HS-27A (cell line): ENCODE data around the gene CCDC120.

Experiments used
- DNase-seq: peaks from one replicate; pipeline ENCODE4 v3.0.0-alpha.2; 2012; ENCODE audit warnings: low read depth, missing footprints

CCDC120 gene, protein sequence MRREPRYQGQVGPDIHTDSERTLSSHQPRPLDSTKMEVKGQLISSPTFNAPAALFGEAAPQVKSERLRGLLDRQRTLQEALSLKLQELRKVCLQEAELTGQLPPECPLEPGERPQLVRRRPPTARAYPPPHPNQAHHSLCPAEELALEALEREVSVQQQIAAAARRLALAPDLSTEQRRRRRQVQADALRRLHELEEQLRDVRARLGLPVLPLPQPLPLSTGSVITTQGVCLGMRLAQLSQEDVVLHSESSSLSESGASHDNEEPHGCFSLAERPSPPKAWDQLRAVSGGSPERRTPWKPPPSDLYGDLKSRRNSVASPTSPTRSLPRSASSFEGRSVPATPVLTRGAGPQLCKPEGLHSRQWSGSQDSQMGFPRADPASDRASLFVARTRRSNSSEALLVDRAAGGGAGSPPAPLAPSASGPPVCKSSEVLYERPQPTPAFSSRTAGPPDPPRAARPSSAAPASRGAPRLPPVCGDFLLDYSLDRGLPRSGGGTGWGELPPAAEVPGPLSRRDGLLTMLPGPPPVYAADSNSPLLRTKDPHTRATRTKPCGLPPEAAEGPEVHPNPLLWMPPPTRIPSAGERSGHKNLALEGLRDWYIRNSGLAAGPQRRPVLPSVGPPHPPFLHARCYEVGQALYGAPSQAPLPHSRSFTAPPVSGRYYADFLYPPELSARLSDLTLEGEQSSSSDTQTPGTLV

DNA sequence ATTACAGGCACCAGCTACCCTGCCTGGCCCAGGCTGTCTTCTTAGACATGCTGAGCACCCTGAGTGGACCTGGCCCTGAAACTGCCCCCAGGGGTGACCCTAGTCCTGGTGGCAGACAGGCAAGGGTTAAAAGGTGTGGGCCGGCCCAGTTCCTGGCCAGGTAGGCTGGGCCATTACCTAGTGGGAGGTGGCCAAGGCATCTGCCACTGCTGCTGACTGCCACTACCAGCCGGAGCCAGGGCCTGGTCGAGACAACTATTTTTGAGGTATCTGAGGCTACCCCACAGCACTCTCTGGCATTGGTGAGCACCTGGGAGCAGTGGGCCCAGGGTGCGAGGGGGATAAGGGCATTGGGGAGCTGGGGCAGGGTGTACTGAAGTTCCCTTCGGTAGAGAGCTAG lies at the start of gene CCDC120:
Gene CCDC120 (plus strand): TSS at position 206 of the 400 bp plus-strand sequence. CDS start 3,043 bp downstream, outside the sequence.
- DNase-seq = no peak

DNA sequence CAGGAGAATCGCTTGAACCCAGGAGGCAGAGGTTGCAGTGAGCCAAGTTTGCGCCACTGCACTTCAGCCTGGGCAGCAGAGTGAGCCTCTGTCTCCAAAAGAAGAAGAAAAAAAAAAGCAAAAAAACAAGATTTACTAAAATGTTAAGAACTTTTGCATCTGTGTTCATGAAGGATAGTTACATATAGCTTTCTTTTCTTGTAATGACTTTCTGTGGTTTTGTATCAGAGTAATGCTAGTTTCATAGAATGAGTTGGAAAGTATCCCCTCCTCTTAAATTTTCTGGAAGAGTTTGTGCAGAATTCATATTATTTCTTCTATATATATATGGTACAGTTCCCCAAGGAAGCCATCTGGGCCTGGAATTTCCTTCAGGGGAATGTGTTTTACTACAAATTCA lies 39.7 kb upstream of the CCDC120 start:
- no peak for DNase-seq

DNA sequence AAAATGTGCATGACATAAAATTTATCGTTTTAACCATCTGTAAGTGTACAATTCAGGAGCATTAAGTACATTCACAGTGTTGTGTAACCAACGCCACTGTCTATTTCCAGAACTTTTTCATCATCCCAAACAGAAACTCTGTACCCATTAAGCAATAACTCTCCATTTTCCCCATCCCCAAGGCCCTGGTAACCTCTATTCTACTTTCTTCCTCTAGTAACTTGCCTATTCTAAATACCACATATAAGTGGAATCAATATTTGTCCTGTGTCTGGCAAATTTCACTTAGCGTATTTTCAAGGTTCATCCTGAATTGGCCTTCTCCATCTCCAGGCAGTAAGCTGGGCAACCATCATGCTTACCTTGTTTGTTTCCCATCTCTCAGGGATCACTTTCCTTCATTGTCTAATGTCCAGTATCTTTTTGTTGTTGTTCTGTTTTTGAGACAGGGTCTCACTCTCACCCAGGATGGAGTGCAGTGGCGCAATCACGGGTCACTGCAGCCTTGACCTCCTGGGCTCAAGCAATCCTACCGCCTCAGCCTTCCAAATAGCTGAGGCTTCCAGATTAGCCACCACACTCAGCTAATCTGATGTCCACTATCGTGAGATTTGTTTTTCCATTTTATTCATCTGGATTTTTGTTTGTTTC lies 39.1 kb upstream of the CCDC120 start:
- no peak for DNase-seq

DNA sequence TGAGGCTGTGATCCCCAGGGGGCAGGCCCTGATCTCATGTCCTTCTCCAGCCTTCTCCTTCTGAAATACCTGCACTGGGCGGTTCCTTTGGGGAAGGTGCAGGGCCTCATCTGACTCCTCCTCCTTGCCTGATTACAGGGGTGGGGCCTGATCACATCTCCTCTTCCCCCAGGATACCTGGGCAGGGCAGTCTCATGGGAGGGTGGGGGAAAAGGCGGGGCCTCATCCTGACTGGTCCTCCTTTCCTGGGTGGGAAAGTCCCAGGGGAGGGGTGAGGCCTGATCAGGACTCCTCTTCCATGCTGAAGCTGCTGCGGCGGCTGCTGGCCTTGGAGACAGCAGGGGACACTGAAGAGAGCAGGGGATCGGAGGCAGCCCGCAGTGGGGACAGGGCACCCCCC lies 28.9 kb upstream of the CCDC120 start:
- no peak for DNase-seq

DNA sequence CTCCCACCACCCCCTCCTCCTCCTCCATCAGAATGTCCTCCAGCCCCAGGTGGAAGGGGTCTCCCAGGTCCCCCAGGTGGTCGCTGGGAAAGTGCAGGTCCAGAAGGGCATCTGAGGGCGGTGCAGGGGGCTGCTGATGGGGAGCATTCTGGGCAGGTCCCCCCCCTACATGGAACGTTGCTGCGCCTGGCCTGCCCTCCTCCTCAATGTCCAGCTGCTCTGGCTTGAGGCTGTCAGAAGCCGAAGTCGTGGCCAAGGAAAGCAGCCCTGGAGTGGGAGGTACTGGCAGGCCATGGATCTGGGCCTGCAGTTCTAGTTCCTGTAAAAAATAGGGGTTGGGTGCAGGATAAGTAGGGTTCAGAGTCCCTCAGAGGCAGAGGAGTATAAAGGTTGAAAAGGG lies 28.5 kb upstream of the CCDC120 start:
- no peak for DNase-seq

DNA sequence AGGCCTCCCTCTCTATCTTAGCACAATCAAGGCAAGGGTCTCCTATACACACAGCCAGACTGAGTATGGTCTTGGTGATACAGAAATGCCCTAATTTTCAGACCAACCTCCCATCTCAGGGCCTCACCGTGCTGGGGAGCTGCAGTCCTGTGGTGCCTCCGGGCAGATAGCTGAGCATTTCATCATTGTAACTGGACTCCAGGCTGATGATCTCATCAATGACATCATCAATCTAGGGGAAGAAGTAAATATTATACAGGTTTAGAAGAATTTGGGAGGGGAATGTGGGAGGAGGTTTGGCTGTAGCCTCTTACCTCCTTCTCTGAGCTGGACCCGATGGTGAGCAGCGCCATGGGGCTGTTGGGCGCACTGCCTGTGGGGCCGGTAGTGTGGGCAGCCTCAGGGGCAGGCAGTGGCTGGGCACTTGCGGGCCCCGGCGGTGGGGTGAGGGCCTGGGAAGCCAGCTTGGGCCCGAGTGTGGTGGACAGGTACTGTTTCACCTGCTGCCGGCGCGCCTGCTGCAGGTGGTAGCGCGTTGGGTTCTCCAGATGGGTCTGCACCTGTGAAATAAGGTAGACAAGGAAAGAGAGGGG lies 20.8 kb upstream of the CCDC120 start:
- DNase-seq = no peak

DNA sequence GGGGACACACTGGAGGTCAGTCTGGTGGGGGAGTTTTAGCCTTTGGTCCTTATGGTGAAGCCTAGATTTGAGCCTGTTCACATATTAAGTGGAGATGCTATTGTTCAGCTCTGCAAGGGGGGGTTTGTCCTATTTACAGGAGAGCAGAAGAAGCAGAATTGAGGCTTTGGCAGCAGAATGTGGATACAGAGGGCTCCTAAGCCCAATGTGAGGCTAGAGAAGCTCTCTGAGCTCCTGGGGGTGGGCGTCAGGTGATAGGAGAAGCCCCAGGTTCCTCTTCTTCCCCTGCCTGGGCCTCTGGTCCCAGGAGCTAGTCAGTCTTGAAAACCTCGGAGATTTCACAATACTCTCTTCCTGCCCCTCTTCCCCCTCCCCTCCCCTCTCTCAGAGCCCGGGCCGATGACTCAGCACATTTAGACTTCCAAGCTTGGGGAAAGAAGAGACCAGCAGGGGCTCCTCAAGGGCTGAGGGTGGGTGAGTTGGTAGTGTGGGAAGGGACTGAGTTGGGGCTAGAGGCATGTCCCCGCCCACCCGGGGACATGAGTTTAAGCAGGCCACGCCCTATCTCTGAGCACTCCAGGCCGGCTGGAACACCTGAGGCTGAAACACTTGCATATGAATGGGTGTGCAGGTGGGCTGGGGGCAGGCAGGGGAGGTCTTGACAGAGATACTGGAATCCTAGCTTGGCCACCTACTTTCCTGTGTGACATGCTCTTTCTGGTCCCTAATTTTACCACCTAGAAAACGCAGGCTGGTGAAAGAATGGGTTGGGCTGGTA lies 19.0 kb upstream of the CCDC120 start:
- DNase-seq = peak; percentile 65

DNA sequence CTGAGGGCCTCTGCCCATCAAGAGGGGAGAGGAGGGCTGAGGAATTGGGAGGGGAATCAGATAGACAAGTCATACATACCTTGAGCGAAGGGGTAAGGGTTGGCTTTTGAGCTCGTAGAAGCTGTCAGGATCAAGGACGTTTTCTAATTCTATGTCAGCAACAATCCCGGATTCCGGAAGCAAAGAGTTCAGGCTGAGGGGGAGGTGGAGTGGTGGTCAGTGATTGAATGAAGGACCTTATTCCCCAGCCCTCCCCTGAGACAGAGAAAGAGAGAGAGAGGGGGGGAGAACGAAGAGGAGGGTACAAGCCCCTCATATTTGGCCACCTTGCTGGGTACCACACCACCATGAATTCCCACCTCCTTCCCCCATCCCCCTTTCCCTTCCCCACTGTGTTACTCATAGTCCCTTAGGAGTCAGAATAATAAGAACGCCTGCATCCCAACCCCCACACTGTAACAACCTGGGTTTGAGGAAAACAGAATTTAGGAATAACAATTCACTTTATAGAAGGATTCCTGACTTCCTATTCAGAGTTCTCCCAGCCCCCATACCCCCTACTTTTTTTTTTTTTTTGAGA lies 18.3 kb upstream of the CCDC120 start:
- DNase-seq = peak; percentile 7

DNA sequence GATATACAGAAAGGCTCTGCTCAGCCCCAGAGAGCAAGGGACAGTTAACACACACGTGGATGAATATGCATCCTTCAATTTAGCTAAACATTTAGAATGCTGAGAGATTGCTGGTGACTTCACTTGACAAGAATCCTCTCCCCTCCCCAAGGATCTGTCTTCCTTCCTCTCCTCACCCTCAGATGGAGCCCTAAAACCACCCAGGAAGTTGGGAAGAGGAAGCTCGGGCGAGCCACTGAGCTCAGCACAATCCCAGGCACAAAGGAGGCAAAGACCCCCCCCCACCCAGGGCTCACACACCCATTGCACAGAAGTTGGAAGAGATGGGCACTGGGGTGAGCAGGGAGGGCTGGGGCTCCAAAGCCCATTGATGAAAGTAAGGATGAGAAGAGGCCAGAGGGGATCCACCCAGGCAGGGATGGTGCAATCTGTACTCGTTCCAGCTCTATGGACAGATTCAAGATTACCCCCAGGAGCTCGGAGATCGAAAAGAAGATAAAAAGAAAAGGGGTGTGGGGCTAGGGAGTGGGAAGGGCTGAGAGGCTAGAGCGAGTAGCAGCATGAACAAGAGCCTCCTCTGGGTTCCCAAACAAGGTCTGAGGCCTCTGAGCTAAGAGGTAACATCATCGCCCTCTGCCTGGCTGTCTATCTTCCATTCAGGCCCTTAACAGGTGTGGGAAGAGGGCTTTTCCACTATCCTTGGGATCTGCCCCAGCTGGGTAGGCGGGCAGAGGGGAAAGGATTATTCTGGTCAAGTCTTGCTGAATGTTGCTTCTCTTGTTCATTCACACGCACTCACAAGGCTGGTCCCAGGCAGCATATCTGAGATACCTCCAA lies 16.8 kb upstream of the CCDC120 start:
- peak; percentile 29 for DNase-seq

DNA sequence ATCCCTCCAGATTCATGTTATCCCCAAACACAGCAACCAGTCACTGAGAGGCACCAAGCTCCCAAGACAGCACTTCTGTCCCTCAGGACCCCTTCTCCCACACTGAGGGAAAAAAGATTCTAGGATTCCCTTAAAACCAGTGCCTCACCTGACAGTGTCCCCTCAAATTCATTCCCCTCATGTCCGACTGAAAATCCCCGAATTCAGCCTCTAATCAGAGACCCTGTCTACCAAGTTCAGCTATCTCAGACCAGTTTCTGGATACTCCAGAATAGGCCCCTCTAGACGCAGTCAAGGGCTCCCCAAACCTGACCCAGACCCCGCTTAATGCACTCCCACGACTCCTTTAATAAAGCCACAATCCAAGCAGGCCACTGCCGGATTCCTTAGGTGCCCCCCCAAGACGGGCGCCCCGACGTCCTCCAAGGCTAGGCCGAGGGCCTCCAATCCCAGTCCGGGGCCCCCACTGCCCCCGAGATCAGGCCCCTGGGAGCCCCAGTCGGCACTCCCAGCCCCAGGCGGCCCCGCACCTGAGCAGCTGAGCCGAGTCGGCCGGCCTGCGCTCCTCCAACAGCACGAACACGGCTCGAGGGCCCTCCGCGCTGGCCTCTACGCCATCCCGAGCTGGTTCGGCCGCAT lies 16.1 kb upstream of the CCDC120 start:
- peak; percentile 1 for DNase-seq

DNA sequence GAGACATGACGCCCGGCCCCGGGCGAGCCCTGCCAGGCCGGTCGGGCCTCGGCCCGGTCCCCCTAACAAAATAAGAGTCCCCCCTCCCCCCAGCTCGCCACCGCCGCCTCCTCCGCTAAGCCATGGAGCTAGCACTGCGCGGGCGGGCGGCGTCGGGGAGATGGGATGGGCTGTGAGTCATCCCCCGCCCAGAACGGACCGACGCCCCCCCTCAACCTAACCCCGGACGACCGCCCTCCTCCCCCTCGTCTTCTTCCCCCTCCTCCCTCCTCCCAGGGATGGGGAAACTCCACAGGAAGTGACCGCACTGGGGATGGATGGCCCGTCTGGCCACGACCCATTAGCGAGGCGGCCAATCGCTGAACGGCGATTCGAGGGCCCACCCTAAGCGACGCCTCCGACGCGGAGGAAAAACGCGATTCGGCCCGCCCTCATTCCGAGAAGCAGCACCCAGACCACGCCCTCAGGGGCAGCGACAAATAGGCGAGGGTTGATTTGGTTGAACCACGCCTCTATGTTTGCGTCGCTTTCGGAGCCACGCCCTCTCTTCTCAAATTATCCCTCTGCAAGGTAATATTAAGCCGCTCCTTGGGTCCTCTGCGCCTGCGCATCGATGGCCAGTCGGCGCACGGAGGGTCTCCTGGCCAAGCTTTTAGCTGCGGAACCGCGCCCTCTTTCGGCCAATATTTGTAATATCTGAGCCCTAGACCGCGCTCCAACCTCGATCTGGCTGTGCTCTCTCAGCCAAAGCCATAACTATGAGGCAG lies 15.4 kb upstream of the CCDC120 start, which contains the start of gene TFE3:
Gene TFE3 (minus strand): TSS at position 138 of the 767 bp plus-strand sequence. CDS start 131 bp downstream, at position 7.
- peak; percentile 87 for DNase-seq

DNA sequence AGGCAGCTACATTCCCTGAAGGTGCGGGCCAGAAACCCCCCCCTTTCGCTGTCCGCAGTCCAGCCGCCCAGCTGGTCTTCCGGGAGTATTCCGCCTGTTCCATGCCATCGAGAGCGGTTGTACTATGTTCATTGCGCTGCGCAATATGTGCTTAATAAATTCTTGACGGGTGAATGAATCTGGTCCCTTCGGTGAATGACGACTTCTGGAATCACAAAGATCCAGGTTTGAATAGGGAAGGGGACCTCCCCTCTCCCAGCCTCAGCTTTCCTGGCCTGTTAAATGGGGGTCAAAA lies 14.9 kb upstream of the CCDC120 start:
- DNase-seq = no peak

DNA sequence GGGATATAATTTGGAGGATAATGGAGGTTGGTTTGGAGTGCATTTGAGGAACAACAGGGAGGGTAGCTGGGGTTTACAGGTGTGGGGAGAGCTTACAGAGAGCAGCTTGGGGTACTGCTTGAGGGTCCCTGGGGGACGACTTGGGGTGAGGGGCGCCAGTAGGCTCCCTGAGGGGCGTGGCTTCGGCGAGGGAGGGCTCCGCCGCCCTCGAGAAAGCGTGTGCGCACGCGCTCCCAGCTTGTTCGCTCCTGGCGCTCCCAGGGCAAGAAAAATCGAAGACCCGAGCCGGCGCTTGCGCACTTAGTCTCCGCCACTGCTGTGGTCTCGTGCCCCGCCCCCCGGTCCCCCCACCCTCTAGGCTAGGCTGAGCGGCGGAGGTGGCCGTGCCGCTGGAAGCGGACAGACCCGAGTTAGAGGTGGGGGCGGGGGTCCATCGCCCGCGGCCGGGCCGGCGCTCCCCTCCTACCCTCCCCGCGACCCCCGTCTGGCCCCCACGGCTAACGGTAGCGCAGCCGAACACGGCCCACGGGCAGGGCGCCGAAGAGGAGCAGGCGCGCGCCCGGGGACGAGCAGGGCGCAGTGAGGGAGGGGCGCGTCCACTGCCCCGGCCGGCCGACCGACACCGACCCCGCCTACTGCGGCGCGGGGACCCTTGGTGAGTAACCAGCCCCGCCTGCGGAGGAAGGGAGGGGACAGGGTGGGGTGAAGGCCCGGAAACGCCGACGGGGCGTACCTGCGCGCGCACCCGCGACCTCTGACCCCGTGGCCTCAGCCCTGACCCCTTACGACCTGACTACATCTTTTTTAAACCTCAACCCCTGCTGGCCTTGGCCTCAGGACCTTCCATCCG lies 5.4 kb upstream of the CCDC120 start:
- no peak for DNase-seq

DNA sequence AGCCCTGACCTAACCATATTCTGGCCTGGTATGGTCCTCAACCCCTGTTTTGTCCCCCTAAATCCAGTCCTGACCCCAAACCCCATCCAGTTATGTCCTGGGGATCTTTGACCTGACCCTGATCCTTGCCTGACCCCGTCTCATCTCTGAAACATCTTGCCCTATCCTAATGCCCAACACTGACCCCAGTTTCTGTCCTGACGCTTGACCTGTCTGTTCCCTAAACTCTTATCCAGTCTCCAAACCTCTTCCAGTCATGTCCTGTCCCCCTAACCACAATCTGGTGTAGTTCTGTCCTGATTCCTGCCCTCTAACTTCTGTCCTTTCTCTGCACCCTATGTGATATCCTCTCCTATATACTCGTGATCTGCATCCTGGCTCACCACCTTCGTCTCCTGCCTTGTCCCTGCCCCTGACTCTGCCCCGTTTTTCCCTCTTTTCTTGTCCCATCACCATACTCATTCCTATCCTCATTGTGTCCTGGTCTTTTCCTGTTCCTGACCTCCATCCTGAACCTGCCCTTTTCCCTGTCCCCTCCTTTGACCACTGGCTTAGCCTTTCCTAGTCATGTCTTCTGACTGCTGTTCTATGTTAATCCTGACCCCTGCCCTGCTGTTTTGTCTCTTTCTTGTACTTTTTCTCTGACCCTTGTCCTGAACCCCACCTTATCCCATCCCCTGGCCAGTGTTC lies 4.6 kb upstream of the CCDC120 start:
- DNase-seq = no peak

DNA sequence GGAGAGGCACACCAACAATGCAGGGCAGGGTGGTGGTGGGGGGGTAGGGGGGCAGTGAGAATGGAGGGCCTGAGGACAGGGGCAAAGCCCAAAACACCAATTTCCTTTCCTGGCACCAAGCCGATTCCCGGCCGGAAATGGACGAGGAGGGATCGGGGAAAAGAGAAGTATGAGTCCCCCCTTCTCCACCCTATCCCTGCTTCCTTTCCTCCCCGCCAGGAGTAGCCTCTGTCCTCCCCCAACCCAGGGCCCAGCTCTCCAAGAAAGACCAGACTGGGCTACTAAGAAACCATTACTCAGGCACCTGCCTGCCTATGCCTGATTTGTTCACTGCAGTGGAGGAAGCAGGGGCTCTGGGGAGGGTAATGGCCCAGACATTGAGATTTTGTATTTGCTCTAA lies 402 bp downstream of the CCDC120 start:
- no peak for DNase-seq

DNA sequence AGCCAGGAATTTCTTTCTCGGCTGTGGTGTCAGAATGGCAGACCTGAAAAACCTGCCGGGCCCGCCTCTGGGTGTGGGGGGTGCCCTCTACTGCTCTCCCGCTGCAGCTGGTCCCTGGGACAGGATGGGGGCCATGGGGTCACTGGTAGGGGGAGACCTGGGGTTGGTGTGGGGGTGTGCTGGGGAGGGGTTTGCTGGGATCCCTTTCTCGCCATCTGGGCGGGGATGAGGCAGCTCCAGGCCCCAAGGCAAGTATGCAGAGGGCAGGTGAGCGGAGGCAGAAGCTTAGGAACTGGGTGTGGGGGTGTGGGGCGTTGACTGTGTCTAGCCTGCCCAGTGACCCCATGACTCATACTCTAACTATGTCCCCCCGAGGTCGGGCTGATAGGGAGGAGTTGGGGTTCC lies 884 bp downstream of the CCDC120 start:
- DNase-seq = no peak

DNA sequence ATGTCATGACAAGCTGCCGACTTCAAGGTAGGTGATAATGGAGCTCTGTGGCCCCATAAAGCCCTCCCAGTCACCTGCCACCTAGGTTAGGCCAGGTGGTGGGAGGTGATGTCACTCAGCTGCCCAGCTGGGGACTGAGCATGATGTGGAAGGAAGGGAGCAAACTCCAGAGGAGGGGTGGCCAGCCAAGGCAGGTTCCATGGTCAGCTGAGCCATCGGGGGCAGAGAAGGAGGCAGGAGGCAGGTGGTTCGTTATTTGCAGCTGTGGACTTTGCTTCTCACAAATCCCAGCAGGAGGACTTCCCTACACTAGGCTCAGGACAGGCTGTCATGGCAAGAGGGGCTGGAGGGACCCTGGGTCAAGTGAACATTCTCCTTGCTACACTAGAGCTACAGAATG lies 2.1 kb downstream of the CCDC120 start:
- no peak for DNase-seq

DNA sequence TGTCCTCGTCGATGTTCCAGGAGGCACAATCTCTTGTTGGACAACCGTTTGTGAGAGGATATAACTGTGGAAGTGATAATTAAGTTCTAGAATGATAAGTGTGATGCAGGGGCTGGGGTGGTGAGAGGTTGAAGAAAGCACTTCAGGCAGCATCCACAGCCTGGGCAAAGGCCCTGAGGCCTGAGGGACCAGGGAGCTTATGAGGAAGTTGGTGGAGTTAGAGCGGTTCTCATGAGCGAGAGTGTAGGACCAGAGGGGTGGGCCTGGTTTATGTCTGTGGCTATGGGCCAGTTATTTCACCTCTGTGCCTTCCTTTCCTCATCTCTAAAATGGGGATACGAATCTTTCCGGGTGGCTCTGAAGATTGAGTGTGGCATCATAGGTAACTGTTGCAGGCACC lies 2.7 kb downstream of the CCDC120 start:
- no peak for DNase-seq
